ENCODE results near the gene PLSCR4. TPM values are rescaled to one million over a fixed set of nuclear protein-coding genes. Genes with fewer than 3 reads are reported as not detected.

Gene PLSCR4
- total RNA-seq, 2 donors from 2014 or later: 19.4 to 28.5 TPM

- intact Hi-C loops (cut with DNase I): no loop called here
- Histone ChIP-seq H3K9me3 (no peaks in the 10 kb centered on the region), H3K4me3 (no peak overlapping the region), H3K4me1 (peaks cover 38% of the 10 kb centered on the region), H3K27me3 (no peaks in the 10 kb centered on the region), H3K27ac (no peak overlapping the region), H3K36me3 (replicated peaks in 1 of 2; ENCODE audit: insufficient read depth in 1 of 2, low read depth in 2 of 2) (no peaks in the 10 kb centered on the region)
- ATAC-seq: no peak
- no peak for DNase-seq
- TF ChIP-seq CTCF (IDR thresholded peaks at IDR 0.05): no peak
- no peak for TF ChIP-seq POLR2A (IDR thresholded peaks at IDR 0.05)
Observed at GRCh38 chr3:146164506-146164905, 86.4 kb downstream of the PLSCR4 start.

GRCh38 chr3:146164071-146164470 is 86.8 kb downstream of the PLSCR4 start:
- ATAC-seq (no peak), DNase-seq (no peak)
- Histone ChIP-seq H3K4me1 (peaks cover 41% of the 10 kb centered on the region), H3K4me3 (no peak overlapping the region), H3K27me3 (no peaks in the 10 kb centered on the region), H3K27ac (no peak overlapping the region), H3K9me3 (no peaks in the 10 kb centered on the region), H3K36me3 (replicated peaks in 1 of 2; ENCODE audit: insufficient read depth in 1 of 2, low read depth in 2 of 2) (no peaks in the 10 kb centered on the region)
- TF ChIP-seq CTCF (IDR thresholded peaks at IDR 0.05): no peak
- TF ChIP-seq POLR2A (IDR thresholded peaks at IDR 0.05): no peak
- intact Hi-C loops (cut with DNase I): no loop called here

- no peak for ATAC-seq
- no peak for DNase-seq
- WGBS, 2 donors: 57 to 61% methylated on average over 2 of the region's 2 CpGs
- TF ChIP-seq CTCF (IDR thresholded peaks at IDR 0.05) (peak in 5 of 7 experiments; percentile 15 to 53 (median 36)), POLR2A (IDR thresholded peaks at IDR 0.05) (no peak)
- H3K27ac ChIP-seq: no peak overlapping the region
- H3K4me3 ChIP-seq: no peak overlapping the region
- no peaks in the 10 kb centered on the region for H3K9me3 ChIP-seq
- H3K36me3 ChIP-seq (replicated peaks in 1 of 2; ENCODE audit: insufficient read depth in 1 of 2, low read depth in 2 of 2): no peaks in the 10 kb centered on the region
- H3K4me1 ChIP-seq: peaks cover 45% of the 10 kb centered on the region
- intact Hi-C loops (cut with DNase I): no loop called here
- no peaks in the 10 kb centered on the region for H3K27me3 ChIP-seq
Observed at GRCh38 chr3:146163584-146163983, 87.3 kb downstream of the PLSCR4 start.

- Histone ChIP-seq H3K9me3 (no peaks in the 10 kb centered on the region), H3K27me3 (no peaks in the 10 kb centered on the region), H3K4me1 (peaks cover 55% of the 10 kb centered on the region), H3K4me3 (no peak overlapping the region), H3K36me3 (replicated peaks in 1 of 2; ENCODE audit: insufficient read depth in 1 of 2, low read depth in 2 of 2) (no peaks in the 10 kb centered on the region), H3K27ac (peak overlapping the region in 2 of 4 donors; percentile 97 to 98)
- DNase-seq (peak in 2 of 4 donors; percentile 8 to 22), ATAC-seq (no peak)
- TF ChIP-seq POLR2A (IDR thresholded peaks at IDR 0.05) (no peak), CTCF (IDR thresholded peaks at IDR 0.05) (no peak)
- intact Hi-C loops (cut with DNase I): no loop called here
- WGBS, 2 donors: 51 to 80% methylated on average over 2 of the region's 2 CpGs
Observed at GRCh38 chr3:146162561-146162960, 88.3 kb downstream of the PLSCR4 start.

- TF ChIP-seq CTCF (IDR thresholded peaks at IDR 0.05) (no peak), POLR2A (IDR thresholded peaks at IDR 0.05) (no peak)
- Histone ChIP-seq H3K4me3 (peak overlapping the region; percentile 63 to 68), H3K36me3 (replicated peaks in 1 of 2; ENCODE audit: insufficient read depth in 1 of 2, low read depth in 2 of 2) (no peaks in the 10 kb centered on the region), H3K27me3 (no peaks in the 10 kb centered on the region), H3K9me3 (no peaks in the 10 kb centered on the region), H3K27ac (peak overlapping the region; percentile 91 to 99 (median 98)), H3K4me1 (peaks cover 56% of the 10 kb centered on the region)
- 2% methylated on average over 14 to 15 of the region's 15 CpGs for WGBS, 2 donors
- DNase-seq: peak; percentile 40 to 55 (median 43)
- peak; percentile 9 for ATAC-seq
- intact Hi-C loops (cut with DNase I): no loop called here
Observed at GRCh38 chr3:146161663-146162002, 89.3 kb downstream of the PLSCR4 start.
